ENCODE results near the gene FOXK2. TPM values are rescaled to one million over a fixed set of nuclear protein-coding genes. Genes with fewer than 3 reads are reported as not detected.
"Not testable (repeated sequence)": the region's sequence is repeated elsewhere in the genome, so short reads cannot be mapped to it uniquely, and the experiment has no call there.

FOXK2 gene
- total RNA-seq, 2 experiments from 2014 or later, result 32.5 to 33.7 TPM

- Mint-ChIP-seq H3K27me3 (no peaks in the 10 kb centered on the region), H3K9me3 (no peaks in the 10 kb centered on the region), H3K4me1 (ENCODE audit: low read depth) (peaks cover 1% of the 10 kb centered on the region), H3K36me3 (ENCODE audit: low read depth) (no peaks in the 10 kb centered on the region), H3K27ac (no peak overlapping the region), H3K4me3 (no peak overlapping the region)
- ATAC-seq (ENCODE audit: poor library complexity) (no peak), DNase-seq (no peak)
- ChIA-PET CTCF (no interaction called here), POLR2A (no interaction called here)
- Histone ChIP-seq H3K4me3 (ENCODE audit: low read length) (no peak overlapping the region), H3K27ac (ENCODE audit: low read depth in 1 of 2, low read length in 2 of 2) (no peak overlapping the region), H3K4me1 (ENCODE audit: insufficient read depth, low read length) (peaks cover 4% of the 10 kb centered on the region), H3K27me3 (ENCODE audit: control insufficient read depth in 1 of 2, insufficient read depth in 2 of 2, low read length in 2 of 2) (no peaks in the 10 kb centered on the region), H3K36me3 (ENCODE audit: insufficient read depth, low read length) (no peaks in the 10 kb centered on the region), H3K9me3 (ENCODE audit: control insufficient read depth in 1 of 2, insufficient read depth in 1 of 2, low read length in 2 of 2) (no peaks in the 10 kb centered on the region)
- no peak for TF ChIP-seq CTCF (IDR thresholded peaks at IDR 0.05)
- intact Hi-C loops (cut with DNase I, micrococcal nuclease), result no loop called here
These were observed 16.3 kb upstream of the FOXK2 start for GRCh38 chr17:82503094-82503727.

GRCh38 chr17:82503728-82504308 is 15.7 kb upstream of the FOXK2 start:
- H3K9me3 ChIP-seq (ENCODE audit: control insufficient read depth in 1 of 2, insufficient read depth in 1 of 2, low read length in 2 of 2), result no peaks in the 10 kb centered on the region
- no peak for TF ChIP-seq CTCF (IDR thresholded peaks at IDR 0.05)
- intact Hi-C loops (cut with DNase I, micrococcal nuclease), result no loop called here
- no peak overlapping the region for H3K27ac ChIP-seq (ENCODE audit: low read depth in 1 of 2, low read length in 2 of 2)
- ATAC-seq (ENCODE audit: poor library complexity) (no peak), DNase-seq (no peak)
- H3K36me3 ChIP-seq (ENCODE audit: insufficient read depth, low read length), result no peaks in the 10 kb centered on the region
- H3K36me3 Mint-ChIP-seq (ENCODE audit: low read depth), result no peaks in the 10 kb centered on the region
- H3K4me3 Mint-ChIP-seq, result no peak overlapping the region
- no peak overlapping the region for H3K27ac Mint-ChIP-seq
- no peaks in the 10 kb centered on the region for H3K4me1 Mint-ChIP-seq (ENCODE audit: low read depth)
- no peaks in the 10 kb centered on the region for H3K27me3 Mint-ChIP-seq
- CTCF ChIA-PET, result no interaction called here
- H3K4me3 ChIP-seq (ENCODE audit: low read length), result no peak overlapping the region
- H3K9me3 Mint-ChIP-seq, result no peaks in the 10 kb centered on the region
- peaks cover 3% of the 10 kb centered on the region for H3K4me1 ChIP-seq (ENCODE audit: insufficient read depth, low read length)
- POLR2A ChIA-PET, result no interaction called here
- no peaks in the 10 kb centered on the region for H3K27me3 ChIP-seq (ENCODE audit: control insufficient read depth in 1 of 2, insufficient read depth in 2 of 2, low read length in 2 of 2)

DNA sequence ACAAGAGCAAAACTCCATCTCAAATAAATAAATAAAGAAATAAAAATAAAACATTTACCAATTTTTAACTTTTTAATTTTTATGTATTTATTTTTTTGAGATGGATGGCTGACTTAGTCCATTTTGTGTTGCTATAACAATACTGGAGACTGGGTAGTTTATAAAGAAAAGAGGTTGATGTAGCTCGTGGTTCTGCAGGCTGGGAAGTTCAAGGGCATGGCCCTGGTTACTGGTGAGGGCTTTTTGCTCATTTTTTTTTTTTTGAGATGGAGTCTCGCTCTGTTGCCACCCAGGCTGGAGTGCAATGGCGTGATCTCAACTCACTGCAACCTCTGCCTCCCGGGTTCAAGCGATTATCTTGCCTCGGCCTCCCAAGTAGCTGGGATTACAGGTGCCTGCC is 14.2 kb upstream of the FOXK2 start:
- intact Hi-C loops (cut with DNase I, micrococcal nuclease), result no loop called here
- no peaks in the 10 kb centered on the region for H3K27me3 ChIP-seq (ENCODE audit: control insufficient read depth in 1 of 2, insufficient read depth in 2 of 2, low read length in 2 of 2)
- H3K27ac Mint-ChIP-seq, result no peak overlapping the region
- no peaks in the 10 kb centered on the region for H3K9me3 Mint-ChIP-seq
- H3K27ac ChIP-seq (ENCODE audit: low read depth in 1 of 2, low read length in 2 of 2), result no peak overlapping the region
- no peak overlapping the region for H3K4me3 ChIP-seq (ENCODE audit: low read length)
- TF ChIP-seq CTCF (IDR thresholded peaks at IDR 0.05), result no peak
- CTCF ChIA-PET, result interaction anchor here (1.2 kb wide), 1 partner anchor 9 kb away, joined by 3 read pairs; no protein-coding TSS in a partner anchor
- POLR2A ChIA-PET, result interaction anchor here (0.6 kb wide), 1 partner anchor 22 kb away, joined by 3 read pairs; no protein-coding TSS in a partner anchor
- no peaks in the 10 kb centered on the region for H3K36me3 ChIP-seq (ENCODE audit: insufficient read depth, low read length)
- DNase-seq (no peak), ATAC-seq (ENCODE audit: poor library complexity) (no peak)
- no peak overlapping the region for H3K4me3 Mint-ChIP-seq
- H3K4me1 ChIP-seq (ENCODE audit: insufficient read depth, low read length), result peaks cover 3% of the 10 kb centered on the region
- no peaks in the 10 kb centered on the region for H3K36me3 Mint-ChIP-seq (ENCODE audit: low read depth)
- H3K27me3 Mint-ChIP-seq, result no peaks in the 10 kb centered on the region
- no peaks in the 10 kb centered on the region for H3K9me3 ChIP-seq (ENCODE audit: control insufficient read depth in 1 of 2, insufficient read depth in 1 of 2, low read length in 2 of 2)
- no peaks in the 10 kb centered on the region for H3K4me1 Mint-ChIP-seq (ENCODE audit: low read depth)

DNA sequence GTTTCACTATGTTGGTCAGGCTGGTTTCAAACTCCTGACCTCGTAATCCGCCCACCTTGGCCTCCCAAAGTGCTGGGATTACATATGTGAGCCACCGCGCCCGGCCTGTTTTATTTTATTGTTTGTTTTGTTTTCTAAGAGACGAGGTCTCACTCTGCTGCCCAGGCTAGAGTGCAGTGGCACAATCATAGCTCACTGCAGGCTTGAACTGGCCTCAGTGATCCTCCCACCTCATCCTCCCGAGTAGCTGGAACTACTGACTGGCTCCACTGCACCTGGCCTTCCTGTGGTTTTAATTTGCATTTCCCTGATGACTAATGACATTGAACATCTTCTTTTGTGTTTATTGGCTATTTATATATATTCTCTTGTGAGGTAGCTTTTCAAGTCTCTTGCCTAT is 13.1 kb upstream of the FOXK2 start:
- H3K27me3 Mint-ChIP-seq; H3K36me3 Mint-ChIP-seq (ENCODE audit: low read depth); H3K27me3 ChIP-seq (ENCODE audit: control insufficient read depth in 1 of 2, insufficient read depth in 2 of 2, low read length in 2 of 2); H3K9me3 ChIP-seq (ENCODE audit: control insufficient read depth in 1 of 2, insufficient read depth in 1 of 2, low read length in 2 of 2); H3K36me3 ChIP-seq (ENCODE audit: insufficient read depth, low read length); intact Hi-C loops (cut with DNase I, micrococcal nuclease); ATAC-seq (ENCODE audit: poor library complexity); H3K4me1 Mint-ChIP-seq (ENCODE audit: low read depth); H3K4me3 ChIP-seq (ENCODE audit: low read length); H3K27ac Mint-ChIP-seq; DNase-seq; H3K4me3 Mint-ChIP-seq; CTCF ChIA-PET; H3K27ac ChIP-seq (ENCODE audit: low read depth in 1 of 2, low read length in 2 of 2); H3K4me1 ChIP-seq (ENCODE audit: insufficient read depth, low read length); H3K9me3 Mint-ChIP-seq: not testable (repeated sequence)
- POLR2A ChIA-PET, result interaction anchor here (1.9 kb wide), 1 partner anchor 13 kb away, joined by 5 read pairs; the partner anchor contains the start of gene FOXK2

Data from CD4-positive, alpha-beta T cell (primary cell).